HEK293 (cell line): ENCODE data around the gene MMP25.

Experiments
- CTCF ChIA-PET: fragments of 350-600 bp; formaldehyde crosslinking; extraction: SDS; loops from one replicate; lab custom pipeline; 2021; ENCODE audit warnings: antibody characterized with exemption; lab: Yijun Ruan, JAX
- POLR2A ChIA-PET: fragments of 300-600 bp; formaldehyde crosslinking; extraction: SDS; loops from one replicate; lab custom pipeline; 2020; ENCODE audit warnings: antibody characterized with exemption, inconsistent platforms; lab: Yijun Ruan, JAX
- H3K27ac ChIP-seq: fragments of 200-500 bp; sonication (Bioruptor generic); 2 replicates; pipeline ENCODE4 v1.5.1; 2014; ENCODE audit warnings: low read depth, low read length, control low read depth, inconsistent platforms; ENCODE audit errors: extremely low read depth
- H3K36me3 ChIP-seq, 2 experiments: fragments of 200-500 bp in 1 of 2; sonication (Bioruptor generic) in 1 of 2; 1 replicate in 1 of 2; 2 replicates in 1 of 2; pipeline ENCODE4 v1.5.1; 2014 to 2017; ENCODE audit warnings: inconsistent platforms in 2 of 2, low read length in 2 of 2; ENCODE audit not compliant: control insufficient read depth in 2 of 2, insufficient read depth in 1 of 2
- H3K4me1 ChIP-seq: fragments of 200-500 bp; sonication (Bioruptor generic); 2 replicates; pipeline ENCODE4 v1.5.1; 2014; ENCODE audit warnings: mild to moderate bottlenecking, low read length, inconsistent platforms; ENCODE audit not compliant: control insufficient read depth, insufficient read depth
- H3K4me3 ChIP-seq: 2 replicates; pipeline ENCODE4 v1.5.1; 2011; ENCODE audit warnings: low read depth, mild to moderate bottlenecking, control low read depth, low read length, moderate library complexity
- H3K9me3 ChIP-seq: fragments of 200-500 bp; sonication (Bioruptor generic); 2 replicates; pipeline ENCODE4 v1.5.1; 2014; ENCODE audit warnings: low read depth, low read length, inconsistent platforms; ENCODE audit not compliant: control insufficient read depth, insufficient read depth
- KLF16 ChIP-seq: fragments of 450-650 bp; formaldehyde crosslinking; IDR thresholded peaks from 2 replicates; pipeline ENCODE4 v1.5.1; 2017; ENCODE audit warnings: missing biosample characterization, missing genetic modification characterization
- ZBTB20 ChIP-seq: fragments of 450-650 bp; formaldehyde crosslinking; IDR thresholded peaks from 2 replicates; pipeline ENCODE4 v1.5.1; 2016; ENCODE audit warnings: missing biosample characterization, missing genetic modification characterization
- ZBTB49 ChIP-seq: fragments of 450-650 bp; formaldehyde crosslinking; IDR thresholded peaks from 2 replicates; pipeline ENCODE4 v1.5.1; 2016; ENCODE audit warnings: missing biosample characterization, missing genetic modification characterization, low read depth
- ZNF10 ChIP-seq: fragments of 450-650 bp; formaldehyde crosslinking; IDR thresholded peaks from 2 replicates; pipeline ENCODE4 v1.5.1; 2017; ENCODE audit warnings: missing biosample characterization, missing genetic modification characterization
- ZNF174 ChIP-seq: fragments of 450-650 bp; formaldehyde crosslinking; IDR thresholded peaks from 2 replicates; pipeline ENCODE4 v1.5.0; 2017; ENCODE audit warnings: missing biosample characterization, mild to moderate bottlenecking, missing genetic modification characterization
- ZNF175 ChIP-seq: fragments of 450-650 bp; formaldehyde crosslinking; IDR thresholded peaks from 2 replicates; pipeline ENCODE4 v1.5.1; 2016; ENCODE audit warnings: missing biosample characterization, missing genetic modification characterization
- ZNF239 ChIP-seq: fragments of 450-650 bp; formaldehyde crosslinking; IDR thresholded peaks from 2 replicates; pipeline ENCODE4 v1.5.1; 2016; ENCODE audit warnings: missing biosample characterization, missing genetic modification characterization
- ZNF394 ChIP-seq: fragments of 450-650 bp; formaldehyde crosslinking; IDR thresholded peaks from 2 replicates; pipeline ENCODE4 v1.5.1; 2016; ENCODE audit warnings: missing biosample characterization, missing genetic modification characterization, mild to moderate bottlenecking, moderate library complexity, borderline replicate concordance
- ZNF514 ChIP-seq: fragments of 450-650 bp; formaldehyde crosslinking; IDR thresholded peaks from 2 replicates; pipeline ENCODE4 v1.5.1; 2016; ENCODE audit warnings: missing biosample characterization, missing genetic modification characterization
- TF ChIP-seq, protein P1 (sequence below): fragments of 450-650 bp; formaldehyde crosslinking; IDR thresholded peaks from 2 replicates; pipeline ENCODE4 v1.5.1; 2017; ENCODE audit warnings: missing biosample characterization, missing genetic modification characterization
- TF ChIP-seq, protein P2 (sequence below): fragments of 450-650 bp; formaldehyde crosslinking; IDR thresholded peaks from 2 replicates; pipeline ENCODE4 v1.5.1; 2017; ENCODE audit warnings: missing biosample characterization, mild to moderate bottlenecking, missing genetic modification characterization, moderate library complexity

The MMP25 gene

GRCh38 chr16:3049921-3050481, 3.6 kb downstream of the MMP25 start:
- POLR2A ChIA-PET = interaction anchor here (1.1 to 1.2 kb wide), 2 partner anchors 9 to 18 kb away, joined by 3 read pairs; no protein-coding TSS in a partner anchor
- Histone ChIP-seq H3K9me3 (no peaks in the 10 kb centered on the region), H3K4me1 (no peaks in the 10 kb centered on the region), H3K4me3 (no peak overlapping the region), H3K27ac (no peak overlapping the region), H3K36me3 (peaks cover 0 to 10% of the 10 kb centered on the region in 2 experiments; a peak in 1 of 3 replicates)
- TF ChIP-seq, protein P1, sequence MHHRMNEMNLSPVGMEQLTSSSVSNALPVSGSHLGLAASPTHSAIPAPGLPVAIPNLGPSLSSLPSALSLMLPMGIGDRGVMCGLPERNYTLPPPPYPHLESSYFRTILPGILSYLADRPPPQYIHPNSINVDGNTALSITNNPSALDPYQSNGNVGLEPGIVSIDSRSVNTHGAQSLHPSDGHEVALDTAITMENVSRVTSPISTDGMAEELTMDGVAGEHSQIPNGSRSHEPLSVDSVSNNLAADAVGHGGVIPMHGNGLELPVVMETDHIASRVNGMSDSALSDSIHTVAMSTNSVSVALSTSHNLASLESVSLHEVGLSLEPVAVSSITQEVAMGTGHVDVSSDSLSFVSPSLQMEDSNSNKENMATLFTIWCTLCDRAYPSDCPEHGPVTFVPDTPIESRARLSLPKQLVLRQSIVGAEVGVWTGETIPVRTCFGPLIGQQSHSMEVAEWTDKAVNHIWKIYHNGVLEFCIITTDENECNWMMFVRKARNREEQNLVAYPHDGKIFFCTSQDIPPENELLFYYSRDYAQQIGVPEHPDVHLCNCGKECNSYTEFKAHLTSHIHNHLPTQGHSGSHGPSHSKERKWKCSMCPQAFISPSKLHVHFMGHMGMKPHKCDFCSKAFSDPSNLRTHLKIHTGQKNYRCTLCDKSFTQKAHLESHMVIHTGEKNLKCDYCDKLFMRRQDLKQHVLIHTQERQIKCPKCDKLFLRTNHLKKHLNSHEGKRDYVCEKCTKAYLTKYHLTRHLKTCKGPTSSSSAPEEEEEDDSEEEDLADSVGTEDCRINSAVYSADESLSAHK (tag by site-specific recombination) = no peak
- TF ChIP-seq, protein P2, sequence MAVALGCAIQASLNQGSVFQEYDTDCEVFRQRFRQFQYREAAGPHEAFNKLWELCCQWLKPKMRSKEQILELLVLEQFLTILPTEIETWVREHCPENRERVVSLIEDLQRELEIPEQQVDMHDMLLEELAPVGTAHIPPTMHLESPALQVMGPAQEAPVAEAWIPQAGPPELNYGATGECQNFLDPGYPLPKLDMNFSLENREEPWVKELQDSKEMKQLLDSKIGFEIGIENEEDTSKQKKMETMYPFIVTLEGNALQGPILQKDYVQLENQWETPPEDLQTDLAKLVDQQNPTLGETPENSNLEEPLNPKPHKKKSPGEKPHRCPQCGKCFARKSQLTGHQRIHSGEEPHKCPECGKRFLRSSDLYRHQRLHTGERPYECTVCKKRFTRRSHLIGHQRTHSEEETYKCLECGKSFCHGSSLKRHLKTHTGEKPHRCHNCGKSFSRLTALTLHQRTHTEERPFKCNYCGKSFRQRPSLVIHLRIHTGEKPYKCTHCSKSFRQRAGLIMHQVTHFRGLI (tag by site-specific recombination) = 0 out of 2 replicates have a peak, but pooled peaks have one; percentile 57
- CTCF ChIA-PET = interaction anchor here (1.2 to 2.5 kb wide), 4 partner anchors 9 to 31 kb away, joined by 3 to 10 read pairs (median 5); no protein-coding TSS in a partner anchor

- Histone ChIP-seq H3K27ac (no peak overlapping the region), H3K4me1 (no peaks in the 10 kb centered on the region), H3K9me3 (no peaks in the 10 kb centered on the region), H3K36me3 (peaks cover 0 to 15% of the 10 kb centered on the region in 2 experiments; a peak in 1 of 3 replicates), H3K4me3 (no peak overlapping the region)
- TF ChIP-seq ZNF175 (tag by site-specific recombination) (no peak), ZBTB49 (no peak), ZNF239 (tag by site-specific recombination) (no peak), KLF16 (tag by site-specific recombination) (no peak), ZNF394 (tag by site-specific recombination) (no peak), ZNF10 (no peak), ZNF174 (no peak), ZBTB20 (tag by site-specific recombination) (no peak), ZNF514 (tag by site-specific recombination) (no peak)
- TF ChIP-seq, protein P1 (tag by site-specific recombination) = no peak
- POLR2A ChIA-PET = interaction anchor here (1.1 kb wide), 1 partner anchor 8 kb away, joined by 3 read pairs; no protein-coding TSS in a partner anchor
- CTCF ChIA-PET = interaction anchor here (1.2 to 2.5 kb wide), 4 partner anchors 8 to 32 kb away, joined by 3 to 10 read pairs (median 5); no protein-coding TSS in a partner anchor
Measured at GRCh38 chr16:3050487-3050886, 4.1 kb downstream of the MMP25 start.
